Osteoblast (primary cell): ENCODE results near the gene RTN4IP1. TPM values are rescaled to one million over a fixed set of nuclear protein-coding genes. Genes with fewer than 3 reads are reported as not detected.

Source experiments
- DNase-seq: peaks from one replicate; pipeline ENCODE4 v3.0.0; 2011; ENCODE audit warnings: low spot score, mixed read lengths; ENCODE audit not compliant: insufficient read length; ENCODE audit errors: missing footprints
- H2AFZ ChIP-seq: 2 replicates; pipeline ENCODE4 v1.6.0; 2011; ENCODE audit warnings: mild to moderate bottlenecking, low read length
- H3K27ac ChIP-seq: 2 replicates; pipeline ENCODE4 v1.5.1; 2011; ENCODE audit warnings: mild to moderate bottlenecking, low read depth, low read length, moderate library complexity
- H3K27me3 ChIP-seq: 2 replicates; pipeline ENCODE4 v1.6.0; 2012; ENCODE audit warnings: mild to moderate bottlenecking, control low read depth, inconsistent platforms, low read length, moderate library complexity; ENCODE audit not compliant: insufficient read depth
- H3K36me3 ChIP-seq: 2 replicates; pipeline ENCODE4 v1.5.1; 2011; ENCODE audit warnings: mild to moderate bottlenecking, low read length, control low read depth, moderate library complexity; ENCODE audit not compliant: insufficient read depth
- H3K4me1 ChIP-seq: 2 replicates; pipeline ENCODE4 v1.5.1; 2011; ENCODE audit warnings: mild to moderate bottlenecking, low read length, control low read depth, moderate library complexity; ENCODE audit not compliant: insufficient read depth
- H3K4me2 ChIP-seq: 2 replicates; pipeline ENCODE4 v1.6.0; 2011; ENCODE audit warnings: mild to moderate bottlenecking, low read length; ENCODE audit not compliant: insufficient read depth
- H3K4me3 ChIP-seq: fragments of 200-600 bp; sonication (generic); 3 replicates; pipeline ENCODE4 v1.5.1; 2012; ENCODE audit warnings: mild to moderate bottlenecking, low read length, inconsistent platforms; ENCODE audit not compliant: insufficient read depth
- H3K79me2 ChIP-seq: 2 replicates; pipeline ENCODE4 v1.6.0; 2012; ENCODE audit warnings: mild to moderate bottlenecking, low read length, control low read depth, inconsistent platforms; ENCODE audit not compliant: insufficient read depth
- H3K9me3 ChIP-seq: 2 replicates; pipeline ENCODE4 v1.5.1; 2011; ENCODE audit warnings: low read depth, low read length, control low read depth
- H4K20me1 ChIP-seq: 2 replicates; pipeline ENCODE4 v1.6.0; 2012; ENCODE audit warnings: mild to moderate bottlenecking, low read length, control low read depth; ENCODE audit not compliant: insufficient read depth
- total RNA-seq: library from RNA; depleted of rRNA; stranded (reverse); fragments of >200 nt; gene quantifications from 2 replicates; pipeline ENCODE4 v1.2.3, GENCODE V29; 2012
- TF ChIP-seq, protein P1 (sequence below): IDR thresholded peaks from 2 replicates; pipeline ENCODE4 v1.5.1; 2011; ENCODE audit warnings: mild to moderate bottlenecking, low read depth, low read length, moderate library complexity; ENCODE audit errors: extremely low read depth

RTN4IP1 gene
- total RNA-seq, 1 donor: 5.1 TPM

DNA sequence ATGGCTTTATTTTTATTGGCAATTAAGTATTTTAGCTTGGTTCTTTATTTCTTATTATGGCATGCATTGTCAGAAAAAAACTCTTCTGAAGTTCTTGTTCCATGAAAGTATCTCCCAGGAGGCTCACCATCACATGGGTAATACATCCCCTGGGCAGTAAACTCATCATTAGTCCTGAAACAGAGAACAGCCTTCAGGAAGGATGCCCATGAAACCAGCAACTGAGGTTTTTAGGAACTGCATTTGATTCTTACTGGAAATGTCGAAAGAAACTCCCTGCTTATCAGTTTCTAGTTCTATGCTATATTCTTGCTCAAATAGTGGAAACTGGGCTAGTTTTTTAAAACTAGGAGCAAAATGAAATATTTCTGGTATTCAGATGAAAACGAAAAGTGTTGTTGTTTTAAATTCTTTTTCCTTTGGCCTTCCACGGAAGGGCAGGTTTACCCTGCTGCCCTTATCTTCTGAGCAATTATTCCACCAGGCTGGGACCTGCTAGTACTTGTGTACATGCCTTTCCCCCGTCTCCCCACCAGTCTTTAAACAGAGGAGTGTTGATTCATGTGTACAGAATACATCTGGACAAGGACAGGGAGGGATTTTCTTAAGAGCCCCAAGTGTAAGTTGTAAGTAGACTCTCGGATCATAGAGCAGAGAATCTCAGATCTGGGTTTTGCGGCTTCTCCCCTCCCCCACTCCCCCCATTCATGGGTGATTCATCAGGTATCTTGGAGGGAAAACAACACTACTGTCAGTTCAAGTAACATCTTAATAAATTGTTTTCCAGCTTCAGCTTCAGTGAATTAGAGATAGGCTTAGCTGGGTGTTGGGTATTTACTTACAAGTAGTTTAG is 81.5 kb downstream of the RTN4IP1 start:
- DNase-seq: no peak
- H3K27me3 ChIP-seq: no peaks in the 10 kb centered on the region
- H3K9me3 ChIP-seq: no peaks in the 10 kb centered on the region
- H3K36me3 ChIP-seq: no peaks in the 10 kb centered on the region
- no peaks in the 10 kb centered on the region for H4K20me1 ChIP-seq
- peaks cover 27% of the 10 kb centered on the region for H3K4me1 ChIP-seq
- H3K4me3 ChIP-seq: no peak overlapping the region
- H2AFZ ChIP-seq: no peak overlapping the region
- peak overlapping the region; percentile 23 for H3K4me2 ChIP-seq
- no peaks in the 10 kb centered on the region for H3K79me2 ChIP-seq
- TF ChIP-seq, protein P1, sequence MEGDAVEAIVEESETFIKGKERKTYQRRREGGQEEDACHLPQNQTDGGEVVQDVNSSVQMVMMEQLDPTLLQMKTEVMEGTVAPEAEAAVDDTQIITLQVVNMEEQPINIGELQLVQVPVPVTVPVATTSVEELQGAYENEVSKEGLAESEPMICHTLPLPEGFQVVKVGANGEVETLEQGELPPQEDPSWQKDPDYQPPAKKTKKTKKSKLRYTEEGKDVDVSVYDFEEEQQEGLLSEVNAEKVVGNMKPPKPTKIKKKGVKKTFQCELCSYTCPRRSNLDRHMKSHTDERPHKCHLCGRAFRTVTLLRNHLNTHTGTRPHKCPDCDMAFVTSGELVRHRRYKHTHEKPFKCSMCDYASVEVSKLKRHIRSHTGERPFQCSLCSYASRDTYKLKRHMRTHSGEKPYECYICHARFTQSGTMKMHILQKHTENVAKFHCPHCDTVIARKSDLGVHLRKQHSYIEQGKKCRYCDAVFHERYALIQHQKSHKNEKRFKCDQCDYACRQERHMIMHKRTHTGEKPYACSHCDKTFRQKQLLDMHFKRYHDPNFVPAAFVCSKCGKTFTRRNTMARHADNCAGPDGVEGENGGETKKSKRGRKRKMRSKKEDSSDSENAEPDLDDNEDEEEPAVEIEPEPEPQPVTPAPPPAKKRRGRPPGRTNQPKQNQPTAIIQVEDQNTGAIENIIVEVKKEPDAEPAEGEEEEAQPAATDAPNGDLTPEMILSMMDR: no peak
- H3K27ac ChIP-seq: peak overlapping the region; percentile 89

DNA sequence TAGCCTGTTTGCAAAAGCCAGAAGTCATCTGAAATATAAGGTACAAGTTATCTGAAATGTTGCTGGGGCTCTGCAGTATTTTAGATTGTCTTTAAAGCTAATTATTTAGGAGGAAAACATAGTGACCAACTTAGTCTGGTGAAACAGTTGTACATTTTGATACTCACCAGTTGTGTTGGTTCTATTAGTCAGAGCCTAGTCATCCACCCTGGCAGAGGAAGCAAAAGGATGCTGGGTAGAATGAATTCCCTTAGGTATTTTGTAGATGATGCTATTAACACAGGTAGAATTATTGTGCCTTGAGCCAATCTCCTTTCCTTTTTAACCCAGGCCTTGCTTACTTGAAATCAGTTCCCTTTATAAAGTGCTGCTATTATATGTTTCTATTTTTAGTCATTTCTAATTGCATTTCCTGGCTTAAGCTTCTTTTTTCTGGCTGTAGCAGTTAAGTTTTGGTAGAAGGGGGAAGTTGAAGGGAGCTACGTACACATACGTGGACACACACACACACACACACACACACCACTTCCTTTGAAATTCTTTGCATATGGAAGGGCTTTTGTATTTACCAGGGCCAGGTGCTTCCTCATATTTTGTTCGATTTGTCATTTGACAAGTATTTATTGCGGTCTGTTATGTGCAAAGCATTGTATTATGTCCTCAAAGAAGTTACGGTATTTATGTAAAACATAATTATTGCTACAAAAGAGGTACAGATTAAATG is 82.4 kb downstream of the RTN4IP1 start:
- H3K27me3 ChIP-seq: no peaks in the 10 kb centered on the region
- H3K36me3 ChIP-seq: no peaks in the 10 kb centered on the region
- no peaks in the 10 kb centered on the region for H4K20me1 ChIP-seq
- H3K4me1 ChIP-seq: peaks cover 27% of the 10 kb centered on the region
- no peaks in the 10 kb centered on the region for H3K79me2 ChIP-seq
- H3K4me3 ChIP-seq: peak overlapping the region; percentile 2
- no peaks in the 10 kb centered on the region for H3K9me3 ChIP-seq
- TF ChIP-seq, protein P1: no peak
- peak overlapping the region; percentile 89 for H3K27ac ChIP-seq
- peak overlapping the region; percentile 25 for H2AFZ ChIP-seq
- H3K4me2 ChIP-seq: peak overlapping the region; percentile 64
- DNase-seq: peak; percentile 83

DNA sequence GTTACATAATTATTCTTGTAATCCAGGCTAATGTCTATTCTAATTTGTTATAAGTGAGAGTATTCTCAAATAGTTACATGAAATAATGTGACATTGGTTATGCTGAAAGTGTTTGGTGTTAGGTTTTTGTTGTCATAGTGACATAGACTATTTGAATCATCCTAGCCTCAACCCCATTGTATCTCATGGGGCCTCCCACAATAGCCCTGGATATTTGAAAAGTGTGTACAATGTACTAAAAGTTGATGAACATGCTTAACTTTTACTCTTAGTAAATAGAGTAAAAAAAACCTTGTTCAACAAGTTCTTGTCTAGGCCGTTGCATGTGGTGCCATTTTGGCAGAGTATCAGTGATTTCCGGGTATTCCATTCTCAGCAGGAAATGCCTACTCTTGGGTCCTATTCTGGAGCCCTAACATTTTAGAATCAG is 83.0 kb downstream of the RTN4IP1 start:
- TF ChIP-seq, protein P1: no peak
- H3K4me1 ChIP-seq: peaks cover 27% of the 10 kb centered on the region
- peak overlapping the region; percentile 25 for H2AFZ ChIP-seq
- DNase-seq: peak; percentile 84
- H3K4me3 ChIP-seq: peak overlapping the region; percentile 2
- no peaks in the 10 kb centered on the region for H3K79me2 ChIP-seq
- no peaks in the 10 kb centered on the region for H3K36me3 ChIP-seq
- no peaks in the 10 kb centered on the region for H4K20me1 ChIP-seq
- no peaks in the 10 kb centered on the region for H3K9me3 ChIP-seq
- H3K27me3 ChIP-seq: no peaks in the 10 kb centered on the region
- H3K4me2 ChIP-seq: peak overlapping the region; percentile 64
- H3K27ac ChIP-seq: peak overlapping the region; percentile 89

DNA sequence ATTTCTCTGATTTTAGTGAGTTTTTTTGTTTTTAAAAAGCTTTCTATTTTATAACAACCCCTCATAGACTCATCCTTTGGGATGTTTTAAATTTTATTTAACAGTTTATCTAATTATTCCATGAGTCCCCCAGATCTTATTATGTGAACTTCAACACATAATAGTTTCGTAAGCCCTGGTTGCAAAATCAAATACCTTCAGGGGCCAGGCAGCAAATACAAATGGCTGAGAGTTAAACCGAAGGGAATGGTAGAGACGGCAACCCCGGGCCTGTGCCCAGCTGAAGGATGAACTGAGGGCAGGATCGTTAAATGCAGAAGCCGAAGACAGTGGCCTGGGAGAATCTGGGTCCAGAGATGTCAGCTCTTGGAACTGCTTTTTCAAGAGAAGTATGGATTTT is 88.4 kb downstream of the RTN4IP1 start:
- Histone ChIP-seq H3K27me3 (no peaks in the 10 kb centered on the region), H2AFZ (no peak overlapping the region), H3K27ac (no peak overlapping the region), H3K4me3 (no peak overlapping the region), H4K20me1 (no peaks in the 10 kb centered on the region), H3K9me3 (no peaks in the 10 kb centered on the region), H3K36me3 (no peaks in the 10 kb centered on the region), H3K79me2 (no peaks in the 10 kb centered on the region), H3K4me2 (no peak overlapping the region), H3K4me1 (peaks cover 2% of the 10 kb centered on the region)
- TF ChIP-seq, protein P1: no peak
- no peak for DNase-seq
